ENCODE results near the gene EXT2. TPM values are rescaled to one million over a fixed set of nuclear protein-coding genes. Genes with fewer than 3 reads are reported as not detected.

Gene EXT2
- total RNA-seq, 1 donor from 2014 or later, result 67.7 TPM

- no peaks in the 10 kb centered on the region for H3K79me2 ChIP-seq (ENCODE audit: insufficient read depth, low read length)
- Mint-ChIP-seq H3K27ac (ENCODE audit: unreplicated experiment) (no peak overlapping the region), H3K4me3 (ENCODE audit: unreplicated experiment) (no peak overlapping the region), H3K4me1 (ENCODE audit: low read depth, unreplicated experiment) (peaks cover 4% of the 10 kb centered on the region), H3K9me3 (ENCODE audit: unreplicated experiment) (peaks cover 7% of the 10 kb centered on the region), H3K27me3 (ENCODE audit: low read depth, unreplicated experiment) (no peaks in the 10 kb centered on the region), H3K36me3 (ENCODE audit: low read depth, unreplicated experiment) (peaks cover 11% of the 10 kb centered on the region)
- no peak for TF ChIP-seq CTCF (IDR thresholded peaks at IDR 0.05; ENCODE audit: insufficient read depth, low read depth, low read length)
- TF ChIP-seq EZH2 (IDR thresholded peaks at IDR 0.05; ENCODE audit: insufficient read depth, low read length), result no peak
- no peaks in the 10 kb centered on the region for H3K36me3 ChIP-seq (ENCODE audit: insufficient read depth, low read length)
- no peak overlapping the region for H3K27ac ChIP-seq (ENCODE audit: low read depth, low read length)
- H3K4me2 ChIP-seq (ENCODE audit: low read length), result no peak overlapping the region
- H3K4me1 ChIP-seq (ENCODE audit: insufficient read depth, low read length), result no peaks in the 10 kb centered on the region
- DNase-seq (ENCODE audit: low read depth), result no peak
- H3K9ac ChIP-seq (ENCODE audit: low read length), result no peak overlapping the region
- no peak for FAIRE-seq
- H2AFZ ChIP-seq (ENCODE audit: low read depth, low read length), result no peak overlapping the region
- H4K20me1 ChIP-seq (ENCODE audit: insufficient read depth, low read length), result no peaks in the 10 kb centered on the region
- no peaks in the 10 kb centered on the region for H3K9me3 ChIP-seq (ENCODE audit: insufficient read depth, low read depth, low read length)
- peaks cover 7% of the 10 kb centered on the region for H3K27me3 ChIP-seq (ENCODE audit: insufficient read depth, low read length)
- H3K4me3 ChIP-seq (ENCODE audit: insufficient read depth, low read depth, low read length), result no peak overlapping the region
These were observed 7.1 kb upstream of the EXT2 start for GRCh38 chr11:44088377-44088776.

- H3K9me3 ChIP-seq (ENCODE audit: insufficient read depth, low read depth, low read length), result no peaks in the 10 kb centered on the region
- H3K4me2 ChIP-seq (ENCODE audit: low read length), result no peak overlapping the region
- no peak overlapping the region for H2AFZ ChIP-seq (ENCODE audit: low read depth, low read length)
- no peaks in the 10 kb centered on the region for H3K4me1 ChIP-seq (ENCODE audit: insufficient read depth, low read length)
- H3K4me3 ChIP-seq (ENCODE audit: insufficient read depth, low read depth, low read length), result no peak overlapping the region
- H3K4me3 Mint-ChIP-seq (ENCODE audit: unreplicated experiment), result no peak overlapping the region
- peaks cover 7% of the 10 kb centered on the region for H3K27me3 ChIP-seq (ENCODE audit: insufficient read depth, low read length)
- DNase-seq (ENCODE audit: low read depth), result no peak
- H3K36me3 ChIP-seq (ENCODE audit: insufficient read depth, low read length), result no peaks in the 10 kb centered on the region
- H3K9ac ChIP-seq (ENCODE audit: low read length), result no peak overlapping the region
- no peaks in the 10 kb centered on the region for H4K20me1 ChIP-seq (ENCODE audit: insufficient read depth, low read length)
- no peaks in the 10 kb centered on the region for H3K79me2 ChIP-seq (ENCODE audit: insufficient read depth, low read length)
- TF ChIP-seq EZH2 (IDR thresholded peaks at IDR 0.05; ENCODE audit: insufficient read depth, low read length) (no peak), CTCF (IDR thresholded peaks at IDR 0.05; ENCODE audit: insufficient read depth, low read depth, low read length) (no peak)
- peaks cover 6% of the 10 kb centered on the region for H3K36me3 Mint-ChIP-seq (ENCODE audit: low read depth, unreplicated experiment)
- no peak overlapping the region for H3K27ac ChIP-seq (ENCODE audit: low read depth, low read length)
- H3K4me1 Mint-ChIP-seq (ENCODE audit: low read depth, unreplicated experiment), result peaks cover 4% of the 10 kb centered on the region
- no peak overlapping the region for H3K27ac Mint-ChIP-seq (ENCODE audit: unreplicated experiment)
- no peaks in the 10 kb centered on the region for H3K27me3 Mint-ChIP-seq (ENCODE audit: low read depth, unreplicated experiment)
- no peak for FAIRE-seq
- H3K9me3 Mint-ChIP-seq (ENCODE audit: unreplicated experiment), result peaks cover 7% of the 10 kb centered on the region
These were observed 6.6 kb upstream of the EXT2 start for GRCh38 chr11:44088871-44089270.

- H3K36me3 Mint-ChIP-seq (ENCODE audit: low read depth, unreplicated experiment), result peaks cover 1% of the 10 kb centered on the region
- no peaks in the 10 kb centered on the region for H3K4me1 ChIP-seq (ENCODE audit: insufficient read depth, low read length)
- peaks cover 7% of the 10 kb centered on the region for H3K4me1 Mint-ChIP-seq (ENCODE audit: low read depth, unreplicated experiment)
- peaks cover 7% of the 10 kb centered on the region for H3K27me3 ChIP-seq (ENCODE audit: insufficient read depth, low read length)
- TF ChIP-seq CTCF (IDR thresholded peaks at IDR 0.05; ENCODE audit: insufficient read depth, low read depth, low read length), result no peak
- no peak for TF ChIP-seq EZH2 (IDR thresholded peaks at IDR 0.05; ENCODE audit: insufficient read depth, low read length)
- H3K4me3 ChIP-seq (ENCODE audit: insufficient read depth, low read depth, low read length), result no peak overlapping the region
- no peaks in the 10 kb centered on the region for H3K79me2 ChIP-seq (ENCODE audit: insufficient read depth, low read length)
- H4K20me1 ChIP-seq (ENCODE audit: insufficient read depth, low read length), result no peaks in the 10 kb centered on the region
- no peak overlapping the region for H3K4me2 ChIP-seq (ENCODE audit: low read length)
- H3K9me3 Mint-ChIP-seq (ENCODE audit: unreplicated experiment), result peaks cover 2% of the 10 kb centered on the region
- no peak for DNase-seq (ENCODE audit: low read depth)
- H3K36me3 ChIP-seq (ENCODE audit: insufficient read depth, low read length), result no peaks in the 10 kb centered on the region
- H3K4me3 Mint-ChIP-seq (ENCODE audit: unreplicated experiment), result no peak overlapping the region
- H3K27ac Mint-ChIP-seq (ENCODE audit: unreplicated experiment), result no peak overlapping the region
- no peak for FAIRE-seq
- no peak overlapping the region for H3K27ac ChIP-seq (ENCODE audit: low read depth, low read length)
- H3K9me3 ChIP-seq (ENCODE audit: insufficient read depth, low read depth, low read length), result no peaks in the 10 kb centered on the region
- no peaks in the 10 kb centered on the region for H3K27me3 Mint-ChIP-seq (ENCODE audit: low read depth, unreplicated experiment)
- H2AFZ ChIP-seq (ENCODE audit: low read depth, low read length), result no peak overlapping the region
- H3K9ac ChIP-seq (ENCODE audit: low read length), result no peak overlapping the region
These were observed 4.9 kb upstream of the EXT2 start for GRCh38 chr11:44090539-44090938.

Data from astrocyte (in vitro differentiated cells and primary cell).